Measurements from ENCODE around the gene NINJ2.

NINJ2 gene

GRCh38 chr12:547883-548470, 115.3 kb downstream of the NINJ2 start:
- DNase-seq (ENCODE audit: low spot score), result no peak

GRCh38 chr12:546920-547845, 116.1 kb downstream of the NINJ2 start:
- peak; percentile 66 for DNase-seq (ENCODE audit: low spot score)

GRCh38 chr12:546265-546919, 116.9 kb downstream of the NINJ2 start:
- no peak for DNase-seq (ENCODE audit: low spot score)

- DNase-seq (ENCODE audit: low spot score), result no peak
These were observed 117.4 kb downstream of the NINJ2 start for GRCh38 chr12:545835-546234.

GRCh38 chr12:544941-545635, 118.2 kb downstream of the NINJ2 start:
- no peak for DNase-seq (ENCODE audit: low spot score)

GRCh38 chr12:544142-544541, 119.1 kb downstream of the NINJ2 start:
- DNase-seq (ENCODE audit: low spot score), result no peak

- no peak for DNase-seq (ENCODE audit: low spot score)
These were observed 120.2 kb downstream of the NINJ2 start for GRCh38 chr12:543114-543451.

GRCh38 chr12:542395-543113, 120.7 kb downstream of the NINJ2 start:
- DNase-seq (ENCODE audit: low spot score), result no peak

- DNase-seq (ENCODE audit: low spot score), result peak; percentile 97
These were observed 121.4 kb downstream of the NINJ2 start for GRCh38 chr12:541676-542324.

- DNase-seq (ENCODE audit: low spot score), result no peak
These were observed 123.5 kb downstream of the NINJ2 start for GRCh38 chr12:539540-540310.

- peak; percentile 79 for DNase-seq (ENCODE audit: low spot score)
These were observed 124.3 kb downstream of the NINJ2 start for GRCh38 chr12:538731-539539.

- DNase-seq (ENCODE audit: low spot score), result no peak
These were observed 125.5 kb downstream of the NINJ2 start for GRCh38 chr12:537772-538171.

- no peak for DNase-seq (ENCODE audit: low spot score)
These were observed 126.4 kb downstream of the NINJ2 start for GRCh38 chr12:536751-537245.

- DNase-seq (ENCODE audit: low spot score), result no peak
These were observed 127.8 kb downstream of the NINJ2 start for GRCh38 chr12:535396-535795.

- DNase-seq (ENCODE audit: low spot score), result no peak
These were observed 129.0 kb downstream of the NINJ2 start for GRCh38 chr12:534216-534615.

GRCh38 chr12:533718-534117, 129.5 kb downstream of the NINJ2 start:
- DNase-seq (ENCODE audit: low spot score), result no peak

- no peak for DNase-seq (ENCODE audit: low spot score)
These were observed 130.2 kb downstream of the NINJ2 start for GRCh38 chr12:532908-533565.

- DNase-seq (ENCODE audit: low spot score), result no peak
These were observed 131.2 kb downstream of the NINJ2 start for GRCh38 chr12:531951-532585.
